K562 (cell line): Measurements from ENCODE around the gene ARHGAP28. TPM values are rescaled to one million over a fixed set of nuclear protein-coding genes. Genes with fewer than 3 reads are reported as not detected.

ENCODE experiments used
- MCM5 ChIP-seq: fragments of 450-650 bp; IDR thresholded peaks from 2 replicates; pipeline ENCODE4 v1.6.1; 2016; ENCODE audit warnings: low read depth
- PML ChIP-seq: IDR thresholded peaks from 2 replicates; pipeline ENCODE4 v1.6.1; 2012; ENCODE audit warnings: low read length, inconsistent platforms
- SNRNP70 ChIP-seq: fragments of 200-400 bp; formaldehyde crosslinking; optimal IDR thresholded peaks from 2 replicates; pipeline ENCODE3; 2017; ENCODE audit warnings: low read depth, low read length
- SRF ChIP-seq, 2 experiments: fragments of 250-450, 450-650 bp in 1 of 2; sonication (Bioruptor Pico) in 1 of 2; sonication (generic) in 1 of 2; formaldehyde crosslinking; IDR thresholded peaks; 2 replicates each; pipeline versions ENCODE4 v1.5.0 to v1.5.1; 2020 to 2022; ENCODE audit warnings: mild to moderate bottlenecking in 1 of 2, missing genetic modification reagents in 1 of 2
- ZHX1 ChIP-seq: fragments of 150-350 bp; conservative IDR thresholded peaks from 2 replicates; pipeline ENCODE4 v1.6.1; 2014; ENCODE audit warnings: low read length
- polyA plus RNA-seq, 8 experiments: library from polyadenylated mRNA; depleted of rRNA in 4 of 8; stranded (reverse) in 5 of 8; unstranded in 3 of 8; fragments of >200 nt; fragmentation: Nextera tagmentation in 2 of 8; fragmentation: Illumina TruSeq in 1 of 8; extraction: Ambion mirVana in 2 of 8; extraction: Trizol in 1 of 8; gene quantifications; 2 replicates each; pipeline versions ENCODE4 v1.2.1 to v1.2.3, GENCODE V29; 2011 to 2014; ENCODE audit warnings: inconsistent platforms in 1 of 8, missing spikeins in 1 of 8
- total RNA-seq, 7 experiments: library from RNA; depleted of rRNA in 6 of 7; stranded (reverse); fragments of >200 nt in 6 of 7; fragmentation: Illumina TruSeq in 2 of 7; extraction: Trizol in 2 of 7; gene quantifications; 2 replicates each; pipeline versions ENCODE4 v1.2.1 to v1.2.3, GENCODE V29; 2011 to 2021; ENCODE audit warnings: low replicate concordance in 1 of 7
- TF ChIP-seq, protein P1 (sequence below): fragments of 450-650 bp; IDR thresholded peaks from 2 replicates; pipeline ENCODE4 v1.6.1; 2017; ENCODE audit warnings: antibody characterized with exemption
- TF ChIP-seq, protein P2 (sequence below): fragments of 250-450 bp; sonication (Bioruptor Pico); IDR thresholded peaks from 2 replicates; pipeline ENCODE4 v1.8.0; 2022; ENCODE audit warnings: moderate library complexity, mild to moderate bottlenecking, inconsistent platforms

Gene ARHGAP28
- total and polyA plus RNA-seq, 9 of the 15 experiments (the other 6 are each of a cell fraction or from before 2014, with no cell fraction given): 0.93 to 5.9 (median 5.0) TPM

- TF ChIP-seq SNRNP70: no peak
- TF ChIP-seq PML: no peak
- no peak for TF ChIP-seq SRF (CRISPR knock-in tag; IDR thresholded peaks at IDR 0.05)
- no peak for TF ChIP-seq ZHX1
- TF ChIP-seq, protein P1, sequence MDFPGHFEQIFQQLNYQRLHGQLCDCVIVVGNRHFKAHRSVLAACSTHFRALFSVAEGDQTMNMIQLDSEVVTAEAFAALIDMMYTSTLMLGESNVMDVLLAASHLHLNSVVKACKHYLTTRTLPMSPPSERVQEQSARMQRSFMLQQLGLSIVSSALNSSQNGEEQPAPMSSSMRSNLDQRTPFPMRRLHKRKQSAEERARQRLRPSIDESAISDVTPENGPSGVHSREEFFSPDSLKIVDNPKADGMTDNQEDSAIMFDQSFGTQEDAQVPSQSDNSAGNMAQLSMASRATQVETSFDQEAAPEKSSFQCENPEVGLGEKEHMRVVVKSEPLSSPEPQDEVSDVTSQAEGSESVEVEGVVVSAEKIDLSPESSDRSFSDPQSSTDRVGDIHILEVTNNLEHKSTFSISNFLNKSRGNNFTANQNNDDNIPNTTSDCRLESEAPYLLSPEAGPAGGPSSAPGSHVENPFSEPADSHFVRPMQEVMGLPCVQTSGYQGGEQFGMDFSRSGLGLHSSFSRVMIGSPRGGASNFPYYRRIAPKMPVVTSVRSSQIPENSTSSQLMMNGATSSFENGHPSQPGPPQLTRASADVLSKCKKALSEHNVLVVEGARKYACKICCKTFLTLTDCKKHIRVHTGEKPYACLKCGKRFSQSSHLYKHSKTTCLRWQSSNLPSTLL: no peak
- no peak for TF ChIP-seq MCM5
- TF ChIP-seq, protein P2, sequence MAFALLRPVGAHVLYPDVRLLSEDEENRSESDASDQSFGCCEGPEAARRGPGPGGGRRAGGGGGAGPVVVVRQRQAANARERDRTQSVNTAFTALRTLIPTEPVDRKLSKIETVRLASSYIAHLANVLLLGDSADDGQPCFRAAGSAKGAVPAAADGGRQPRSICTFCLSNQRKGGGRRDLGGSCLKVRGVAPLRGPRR (CRISPR knock-in tag): no peak
These were observed 41.8 kb upstream of the ARHGAP28 start (continued) for GRCh38 chr18:6687676-6688075.
